ENCODE results near the gene GNA12.
"Not testable (repeated sequence)": the region's sequence is repeated elsewhere in the genome, so short reads cannot be mapped to it uniquely, and the experiment has no call there.

The GNA12 gene

DNA sequence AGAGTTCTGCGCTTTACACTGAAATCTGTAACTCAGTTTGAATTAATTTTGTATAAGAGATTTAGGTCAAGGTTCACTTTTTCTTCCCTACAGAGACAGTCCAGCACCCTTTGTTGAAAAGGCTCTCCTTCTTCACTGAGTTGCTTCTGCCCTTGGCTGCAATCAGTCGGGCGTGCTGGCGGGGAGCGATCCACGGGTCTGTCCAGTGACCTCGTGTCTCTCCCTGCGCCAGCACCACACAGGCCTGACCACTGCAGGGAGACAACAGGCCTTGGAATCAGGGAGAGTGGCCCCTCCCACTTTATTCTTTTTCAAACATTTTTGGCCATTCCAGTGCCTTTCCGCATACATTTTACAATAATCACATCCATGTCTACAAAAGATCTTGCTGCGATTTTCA, 89.2 kb downstream of the GNA12 start:
- DNase-seq (ENCODE audit: low read depth, low spot score) = no peak

- no peak for DNase-seq (ENCODE audit: low read depth, low spot score)
Measured at GRCh38 chr7:2754086-2754485, 90.0 kb downstream of the GNA12 start.

- DNase-seq (ENCODE audit: low read depth, low spot score) = no peak
Measured at GRCh38 chr7:2753148-2753547, 91.0 kb downstream of the GNA12 start.

DNA sequence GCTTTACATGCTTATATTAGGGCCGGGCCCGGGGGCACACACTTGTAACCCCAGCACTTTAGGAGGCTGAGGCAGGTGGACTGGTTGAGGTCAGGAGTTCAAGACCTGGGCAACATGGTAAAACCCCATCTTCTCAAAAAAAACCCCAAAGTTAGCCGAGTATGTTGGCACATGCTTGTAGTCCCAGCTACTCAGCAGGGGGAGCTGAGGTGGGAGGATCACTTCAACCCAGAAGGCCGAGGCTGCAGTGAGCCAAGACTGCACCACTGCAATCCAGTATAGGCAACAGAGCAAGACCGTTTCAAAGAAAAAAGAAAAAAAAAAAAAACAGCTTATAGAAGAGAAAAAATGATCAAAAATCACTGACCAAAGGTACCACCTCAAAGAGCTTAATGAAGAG, 93.0 kb downstream of the GNA12 start:
- no peak for DNase-seq (ENCODE audit: low read depth, low spot score)

GRCh38 chr7:2750004-2750407, 94.1 kb downstream of the GNA12 start:
- no peak for DNase-seq (ENCODE audit: low read depth, low spot score)

GRCh38 chr7:2748684-2749083, 95.4 kb downstream of the GNA12 start:
- not testable (repeated sequence) for DNase-seq (ENCODE audit: low read depth, low spot score)

DNA sequence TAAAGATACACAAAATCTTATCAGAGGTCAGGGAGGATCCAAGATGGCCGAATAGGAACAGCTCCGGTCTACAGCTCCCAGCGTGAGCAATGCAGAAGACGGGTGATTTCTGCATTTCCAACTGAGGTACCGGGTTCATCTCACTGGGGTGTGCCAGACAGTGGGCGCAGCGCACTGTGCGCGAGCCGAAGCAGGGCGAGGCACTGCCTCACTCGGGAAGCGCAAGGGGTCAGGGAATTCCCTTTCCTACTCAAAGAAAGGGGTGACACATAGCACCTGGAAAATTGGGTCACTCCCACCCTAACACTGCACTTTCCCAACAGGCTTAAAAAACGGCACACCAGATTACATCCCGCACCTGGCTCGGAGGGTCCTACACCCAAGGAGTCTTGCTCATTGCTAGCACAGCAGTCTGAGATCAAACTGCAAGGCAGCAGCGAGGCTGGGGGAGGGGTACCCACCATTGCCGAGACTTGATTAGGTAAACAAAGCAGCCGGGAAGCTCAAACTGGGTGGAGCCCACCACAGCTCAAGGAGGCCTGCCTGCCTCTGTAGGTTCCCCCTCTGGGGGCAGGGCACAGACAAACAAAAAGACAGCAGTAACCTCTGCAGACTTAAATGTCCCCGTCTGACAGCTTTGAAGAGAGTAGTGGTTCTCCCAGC, 100.5 kb downstream of the GNA12 start:
- DNase-seq (ENCODE audit: low read depth, low spot score) = not testable (repeated sequence)

GRCh38 chr7:2738766-2739549, 105.2 kb downstream of the GNA12 start:
- DNase-seq (ENCODE audit: low read depth, low spot score) = no peak

DNA sequence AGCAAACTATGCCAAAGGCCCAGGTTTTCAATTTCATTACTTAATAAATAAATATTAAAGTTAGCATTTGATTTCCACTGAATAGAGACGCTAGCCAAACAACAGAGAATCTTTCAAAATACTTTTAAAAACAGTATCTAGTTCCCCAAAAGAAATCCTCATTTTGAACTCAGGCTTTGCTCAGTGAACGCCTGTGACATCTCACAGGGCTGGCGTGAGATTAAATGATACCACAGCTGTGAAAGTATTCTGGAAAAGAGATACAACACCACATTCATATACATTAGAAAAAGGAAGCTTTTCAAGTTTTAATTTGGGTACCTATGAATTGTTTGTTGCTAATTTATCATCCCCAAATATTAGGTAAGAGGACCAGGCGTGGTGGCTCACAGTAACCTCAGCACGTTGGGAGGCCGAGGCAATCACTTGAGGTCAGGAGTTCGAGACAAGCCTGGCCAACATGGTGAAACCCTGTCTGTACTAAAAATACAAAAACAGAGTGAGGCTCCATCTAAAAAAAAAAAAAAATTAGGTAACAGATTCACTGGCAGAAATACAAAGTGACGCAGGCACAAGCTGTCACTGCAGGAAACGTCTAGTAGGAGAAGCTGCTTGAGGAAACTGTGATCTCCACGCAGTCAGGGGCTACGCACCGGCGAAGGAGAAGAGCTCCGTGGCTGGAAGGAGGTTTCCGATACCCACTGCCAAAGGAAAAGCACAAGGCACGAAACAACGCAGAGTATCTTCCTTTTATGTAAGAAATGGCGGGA, 106.2 kb downstream of the GNA12 start:
- no peak for DNase-seq (ENCODE audit: low read depth, low spot score)

GRCh38 chr7:2737005-2737743, 106.9 kb downstream of the GNA12 start:
- not testable (repeated sequence) for DNase-seq (ENCODE audit: low read depth, low spot score)

DNA sequence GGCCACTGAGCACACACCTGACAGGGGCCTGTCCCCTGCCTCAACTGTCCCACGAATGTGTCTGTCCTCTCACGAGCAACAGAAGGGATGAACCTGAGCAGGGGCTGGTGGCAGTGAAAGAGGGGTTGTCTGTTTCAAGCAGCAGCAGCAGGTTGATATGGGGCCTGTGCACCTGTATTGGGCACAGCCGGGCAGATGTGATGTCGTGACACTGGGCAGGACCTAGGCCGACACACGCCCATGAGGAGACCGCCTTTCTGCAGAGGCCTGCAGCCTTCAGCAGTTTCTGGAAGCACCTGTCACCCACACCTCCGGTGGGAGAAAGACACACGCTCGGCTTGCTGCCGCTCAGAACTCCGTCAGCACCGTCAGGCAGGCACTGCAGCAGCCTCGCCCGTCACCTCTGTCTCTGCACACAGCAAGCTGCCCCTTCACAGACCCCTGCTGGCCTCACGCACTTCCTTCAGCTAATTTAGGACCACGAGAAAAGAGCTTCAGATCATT, 107.6 kb downstream of the GNA12 start:
- DNase-seq (ENCODE audit: low read depth, low spot score) = no peak

DNA sequence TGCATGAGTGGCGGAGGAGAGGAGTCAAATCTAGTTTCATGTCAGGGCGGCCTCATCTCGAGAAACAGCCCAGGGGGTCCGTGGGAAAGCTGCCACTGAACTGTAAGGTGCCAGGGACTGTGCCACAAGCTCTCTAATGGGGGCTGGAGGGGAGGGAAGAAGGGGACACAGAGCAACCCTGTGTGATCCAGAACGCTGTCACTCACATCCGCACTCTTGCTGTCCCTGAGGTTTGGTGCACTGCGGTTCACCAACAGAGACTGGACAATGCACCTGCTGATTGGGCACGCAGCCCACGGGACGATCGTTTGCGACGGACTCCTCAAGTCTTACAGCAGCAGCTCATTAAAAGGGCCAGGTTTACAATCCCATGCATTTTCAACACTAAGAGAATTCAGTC, 108.4 kb downstream of the GNA12 start:
- DNase-seq (ENCODE audit: low read depth, low spot score) = no peak

- no peak for DNase-seq (ENCODE audit: low read depth, low spot score)
Measured at GRCh38 chr7:2734751-2735571, 109.1 kb downstream of the GNA12 start.

GRCh38 chr7:2734084-2734686, 109.9 kb downstream of the GNA12 start:
- no peak for DNase-seq (ENCODE audit: low read depth, low spot score)

DNA sequence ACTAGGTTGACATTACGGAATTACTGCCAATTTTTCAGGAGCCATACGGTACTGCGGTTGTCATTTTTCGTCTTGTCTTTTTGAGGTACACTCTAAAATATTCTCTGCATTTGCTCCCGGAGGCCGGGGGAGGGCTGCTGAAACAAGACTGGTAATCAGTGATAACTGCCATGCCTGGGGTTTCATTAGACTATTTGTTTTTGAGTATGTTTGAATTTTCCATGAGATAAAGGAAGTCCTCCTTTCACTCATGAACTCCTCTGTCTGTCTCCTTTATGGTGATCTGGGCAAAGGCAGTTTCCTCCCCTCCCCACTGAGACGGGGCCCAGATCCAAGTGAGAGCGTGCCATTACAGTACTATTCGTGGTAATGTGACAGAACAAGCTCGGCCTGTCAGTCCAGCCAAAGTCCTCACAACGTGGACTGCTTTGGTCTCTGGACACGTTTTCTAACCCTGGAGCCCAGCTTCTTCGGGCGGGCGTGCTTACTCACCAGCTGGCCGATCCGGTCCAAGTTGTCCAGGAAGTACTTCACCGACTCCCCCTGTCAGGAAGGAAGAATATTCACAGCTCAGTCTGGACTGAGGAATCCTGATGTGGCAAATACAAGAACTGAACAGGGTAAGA, 111.0 kb downstream of the GNA12 start:
- DNase-seq (ENCODE audit: low read depth, low spot score) = no peak

GRCh38 chr7:2732388-2732787, 111.7 kb downstream of the GNA12 start:
- no peak for DNase-seq (ENCODE audit: low read depth, low spot score)

- DNase-seq (ENCODE audit: low read depth, low spot score) = no peak
Measured at GRCh38 chr7:2730846-2731770, 113.0 kb downstream of the GNA12 start.

- DNase-seq (ENCODE audit: low read depth, low spot score) = no peak
Measured at GRCh38 chr7:2729893-2730716, 114.0 kb downstream of the GNA12 start.
